DOHH2 (cell line): Measurements from ENCODE around the gene COX19.

Experiments used
- H3F3A ChIP-seq: fragments of 200-600 bp; sonication (generic), shearing (Covaris generic); 2 replicates; pipeline ENCODE4 v1.6.0; 2016; ENCODE audit warnings: antibody characterized with exemption, mild to moderate bottlenecking; ENCODE audit not compliant: control insufficient read depth, insufficient read depth
- H3K27ac ChIP-seq: fragments of 200-600 bp; sonication (generic); 2 replicates; pipeline ENCODE4 v1.5.1; 2014; ENCODE audit warnings: low read depth, mild to moderate bottlenecking, low read length, moderate library complexity
- H3K27me3 ChIP-seq: fragments of 200-600 bp; sonication (generic); 2 replicates; pipeline ENCODE4 v1.6.1; 2014; ENCODE audit warnings: mild to moderate bottlenecking, low read length, mixed read lengths; ENCODE audit not compliant: control insufficient read depth
- H3K36me3 ChIP-seq: fragments of 200-600 bp; sonication (generic); 2 replicates; pipeline ENCODE4 v1.6.1; 2014; ENCODE audit warnings: mild to moderate bottlenecking, low read length, moderate library complexity, mixed read lengths; ENCODE audit not compliant: control insufficient read depth
- H3K4me1 ChIP-seq: fragments of 200-600 bp; sonication (generic); 2 replicates; pipeline ENCODE4 v1.6.1; 2014; ENCODE audit warnings: mild to moderate bottlenecking, low read length, mixed read lengths; ENCODE audit not compliant: control insufficient read depth
- H3K4me2 ChIP-seq: fragments of 200-600 bp; sonication (generic); 2 replicates; pipeline ENCODE4 v1.6.0; 2014; ENCODE audit warnings: mild to moderate bottlenecking, low read length, moderate library complexity
- H3K4me3 ChIP-seq: fragments of 200-600 bp; sonication (generic); 2 replicates; pipeline ENCODE4 v1.5.1; 2014; ENCODE audit warnings: mild to moderate bottlenecking, low read length, mixed read lengths
- H3K79me2 ChIP-seq: fragments of 200-600 bp; sonication (generic); 2 replicates; pipeline ENCODE4 v1.6.1; 2014; ENCODE audit warnings: mild to moderate bottlenecking, low read length, mixed read lengths; ENCODE audit not compliant: control insufficient read depth
- H3K9me2 ChIP-seq: fragments of 200-600 bp; sonication (generic); replicated peaks from 2 replicates; pipeline ENCODE4 v1.6.1; 2014; ENCODE audit warnings: mild to moderate bottlenecking, low read length, mixed read lengths; ENCODE audit not compliant: control insufficient read depth
- H3K9me3 ChIP-seq: fragments of 200-600 bp; sonication (generic); 2 replicates; pipeline ENCODE4 v1.6.1; 2014; ENCODE audit warnings: antibody characterized with exemption, low read length, mixed read lengths; ENCODE audit not compliant: control insufficient read depth, insufficient read depth
- H4K20me1 ChIP-seq: fragments of 200-600 bp; sonication (generic); 2 replicates; pipeline ENCODE4 v1.6.0; 2014; ENCODE audit warnings: low read depth, mild to moderate bottlenecking, antibody characterized with exemption, low read length, moderate library complexity; ENCODE audit not compliant: control insufficient read depth, insufficient read depth
- CTCF ChIP-seq: fragments of 200-600 bp; sonication (generic); IDR thresholded peaks from one replicate; pipeline ENCODE4 v1.5.1; 2014; ENCODE audit warnings: antibody characterized with exemption, mild to moderate bottlenecking, low read depth, low read length; ENCODE audit not compliant: poor library complexity, severe bottlenecking
- EZH2phosphoT487 ChIP-seq: fragments of 200-600 bp; sonication (generic); IDR thresholded peaks from 2 replicates; pipeline ENCODE4 v1.6.1; 2017; ENCODE audit warnings: borderline replicate concordance, mild to moderate bottlenecking, antibody characterized with exemption, low read length, moderate library complexity, mixed read lengths

The COX19 gene

GRCh38 chr7:994592-995308, 19.4 kb upstream of the COX19 start:
- no peaks in the 10 kb centered on the region for H3K9me3 ChIP-seq
- peak overlapping the region; percentile 10 for H3K4me3 ChIP-seq
- no peaks in the 10 kb centered on the region for H3K9me2 ChIP-seq
- H3K27me3 ChIP-seq, result no peaks in the 10 kb centered on the region
- H3K4me2 ChIP-seq, result peak overlapping the region; percentile 58
- peaks cover 37% of the 10 kb centered on the region for H3K36me3 ChIP-seq
- H3F3A ChIP-seq, result peaks cover 17% of the 10 kb centered on the region
- peak overlapping the region; percentile 51 for H3K27ac ChIP-seq
- peaks cover 53% of the 10 kb centered on the region for H3K4me1 ChIP-seq
- TF ChIP-seq CTCF, result no peak
- no peak for TF ChIP-seq EZH2phosphoT487
- H4K20me1 ChIP-seq, result no peaks in the 10 kb centered on the region
- no peaks in the 10 kb centered on the region for H3K79me2 ChIP-seq

- H3K9me2 ChIP-seq, result no peaks in the 10 kb centered on the region
Observed at GRCh38 chr7:992709-993607, 17.6 kb upstream of the COX19 start.

More at GRCh38 chr7:992709-993607, 17.6 kb upstream of the COX19 start:
- Histone ChIP-seq H3K4me2 (peak overlapping the region; percentile 45), H3K27ac (peak overlapping the region; percentile 10; the same call in 1 of the 2 replicates), H3F3A (peaks cover 7% of the 10 kb centered on the region; the same call in 1 of the 2 replicates), H3K9me3 (no peaks in the 10 kb centered on the region), H3K79me2 (no peaks in the 10 kb centered on the region), H3K27me3 (no peaks in the 10 kb centered on the region), H3K4me3 (peak overlapping the region; percentile 8), H3K36me3 (peaks cover 24% of the 10 kb centered on the region), H4K20me1 (no peaks in the 10 kb centered on the region), H3K4me1 (peaks cover 47% of the 10 kb centered on the region)
- TF ChIP-seq EZH2phosphoT487 (no peak), CTCF (peak; percentile 100)
